ENCODE results near the gene RASA1. TPM values are rescaled to one million over a fixed set of nuclear protein-coding genes. Genes with fewer than 3 reads are reported as not detected.

Gene RASA1
- polyA plus RNA-seq, 3 donors = 50.8 to 55.2 (median 51.9) TPM

- DNase-seq (ENCODE audit: low read depth in 3 of 3, low spot score in 2 of 3) = no peak
Observed at GRCh38 chr5:87438231-87438630, 170.5 kb downstream of the RASA1 start.

Other genes starting within 250 kb of the RASA1 start
- gene CCNH, start 145.0 kb downstream of the RASA1 start, polyA plus RNA-seq (ENCODE audit: insufficient read length in 3 of 3) = 10 to 100 TPM; 52.0 to 62.6 (median 62.0) TPM